Thyroid gland (tissue), 4 donors: ENCODE data around the gene ST8SIA2. TPM values are rescaled to one million over a fixed set of nuclear protein-coding genes. Genes with fewer than 3 reads are reported as not detected.

ENCODE experiments used
- DNase-seq, 2 donors: peaks; one replicate each; pipeline ENCODE4 v3.0.0-alpha.2; 2019
- H3K27ac ChIP-seq, 3 donors: fragments of 200-600 bp; sonication (generic); 1 replicate in 2 of 3; 2 replicates in 1 of 3; pipeline ENCODE4 v1.5.1; 2016 to 2019; ENCODE audit warnings: mild to moderate bottlenecking in 1 of 3, moderate library complexity in 1 of 3
- H3K27me3 ChIP-seq: fragments of 200-600 bp; sonication (generic); one replicate; pipeline ENCODE4 v1.5.1; 2019
- H3K36me3 ChIP-seq, 2 donors: fragments of 200-600 bp; sonication (generic); one replicate each; pipeline ENCODE4 v1.5.1; 2016 to 2019
- H3K4me1 ChIP-seq, 2 donors: fragments of 200-600 bp; sonication (generic); one replicate each; pipeline ENCODE4 v1.5.1; 2017 to 2019
- H3K4me3 ChIP-seq, 3 donors: fragments of 200-600 bp; sonication (generic); replicated peaks in 1 of 3; 1 replicate in 2 of 3; 2 replicates in 1 of 3; pipeline ENCODE4 v1.5.1; 2016; ENCODE audit warnings: mild to moderate bottlenecking in 1 of 3
- H3K9me3 ChIP-seq: fragments of 200-600 bp; sonication (generic); one replicate; pipeline ENCODE4 v1.5.1; 2017
- CTCF ChIP-seq, 6 experiments: fragments of 200-600 bp in 3 of 6; fragments of 450-650 bp in 3 of 6; sonication (generic) in 3 of 6; IDR thresholded peaks; one replicate each; pipeline ENCODE4 v1.5.1; 2016 to 2019; ENCODE audit warnings: antibody characterized with exemption in 6 of 6, mild to moderate bottlenecking in 2 of 6, inconsistent platforms in 1 of 6, moderate library complexity in 1 of 6
- POLR2A ChIP-seq, 2 donors: fragments of 450-650 bp; IDR thresholded peaks; one replicate each; pipeline ENCODE4 v1.6.1; 2017; ENCODE audit warnings: antibody characterized with exemption in 2 of 2, mild to moderate bottlenecking in 2 of 2, moderate library complexity in 1 of 2
- WGBS, 2 donors: methylation state at CpG; one replicate each; pipeline ENCODE4 v1.1.5; 2017; 5-methylcytosine and 5-hydroxymethylcytosine counted together
- intact Hi-C: fragments of 100-400 bp; cut with DNase I; formaldehyde crosslinking; loops from one replicate; pipeline ENCODE4 v1.15.1; 2023
- total RNA-seq, 4 donors: library from RNA; depleted of rRNA; stranded (reverse); fragments of >200 nt; gene quantifications; one replicate each; pipeline ENCODE4 v1.2.3, GENCODE V29; 2016

ST8SIA2 gene
- total RNA-seq, 4 donors from 2014 or later, result under 0.01 to 4.3 TPM; not detected in 2

- no peaks in the 10 kb centered on the region for H3K36me3 ChIP-seq
- no peaks in the 10 kb centered on the region for H3K9me3 ChIP-seq
- no peak for DNase-seq
- no peak overlapping the region for H3K4me3 ChIP-seq
- intact Hi-C loops, result no loop called here
- H3K4me1 ChIP-seq, result no peaks in the 10 kb centered on the region
- 70 to 96% methylated on average over 1 of the region's 1 CpG for WGBS, 2 donors
- TF ChIP-seq POLR2A (IDR thresholded peaks at IDR 0.05) (no peak), CTCF (IDR thresholded peaks at IDR 0.05) (no peak)
- H3K27me3 ChIP-seq, result no peaks in the 10 kb centered on the region
- H3K27ac ChIP-seq, result no peak overlapping the region
These were observed 18.6 kb upstream of the ST8SIA2 start for GRCh38 chr15:92375057-92375456.

- H3K27ac ChIP-seq, result no peak overlapping the region
- H3K27me3 ChIP-seq, result no peaks in the 10 kb centered on the region
- DNase-seq, result no peak
- no peak overlapping the region for H3K4me3 ChIP-seq
- TF ChIP-seq CTCF (IDR thresholded peaks at IDR 0.05), result no peak
- TF ChIP-seq POLR2A (IDR thresholded peaks at IDR 0.05), result no peak
- intact Hi-C loops, result no loop called here
- H3K36me3 ChIP-seq, result no peaks in the 10 kb centered on the region
- WGBS, 2 donors, result 76 to 81% methylated on average over 3 of the region's 3 CpGs
- no peaks in the 10 kb centered on the region for H3K9me3 ChIP-seq
- no peaks in the 10 kb centered on the region for H3K4me1 ChIP-seq
These were observed 17.6 kb upstream of the ST8SIA2 start for GRCh38 chr15:92376109-92376508.

GRCh38 chr15:92377083-92377789, 16.4 kb upstream of the ST8SIA2 start:
- intact Hi-C loops, result no loop called here
- TF ChIP-seq CTCF (IDR thresholded peaks at IDR 0.05), result no peak
- TF ChIP-seq POLR2A (IDR thresholded peaks at IDR 0.05), result no peak
- Histone ChIP-seq H3K4me3 (no peak overlapping the region), H3K27ac (no peak overlapping the region), H3K27me3 (no peaks in the 10 kb centered on the region), H3K36me3 (no peaks in the 10 kb centered on the region), H3K9me3 (no peaks in the 10 kb centered on the region), H3K4me1 (no peaks in the 10 kb centered on the region)
- DNase-seq, result no peak
- WGBS, 2 donors, result 85 to 90% methylated on average over 10 of the region's 10 CpGs

- intact Hi-C loops, result no loop called here
- 44% methylated on average over 10 of the region's 10 CpGs for WGBS, 2 donors
- TF ChIP-seq POLR2A (IDR thresholded peaks at IDR 0.05) (no peak), CTCF (IDR thresholded peaks at IDR 0.05) (peak in 2 of 6 experiments; percentile 11 to 35)
- H3K4me1 ChIP-seq, result no peaks in the 10 kb centered on the region
- DNase-seq, result no peak
- no peaks in the 10 kb centered on the region for H3K36me3 ChIP-seq
- H3K27me3 ChIP-seq, result no peaks in the 10 kb centered on the region
- H3K27ac ChIP-seq, result no peak overlapping the region
- no peaks in the 10 kb centered on the region for H3K9me3 ChIP-seq
- no peak overlapping the region for H3K4me3 ChIP-seq
These were observed 10.0 kb upstream of the ST8SIA2 start for GRCh38 chr15:92383519-92384324.

GRCh38 chr15:92384381-92384780, 9.3 kb upstream of the ST8SIA2 start:
- no peak overlapping the region for H3K27ac ChIP-seq
- no peaks in the 10 kb centered on the region for H3K9me3 ChIP-seq
- intact Hi-C loops, result no loop called here
- no peaks in the 10 kb centered on the region for H3K36me3 ChIP-seq
- H3K4me3 ChIP-seq, result no peak overlapping the region
- H3K27me3 ChIP-seq, result no peaks in the 10 kb centered on the region
- DNase-seq, result no peak
- TF ChIP-seq POLR2A (IDR thresholded peaks at IDR 0.05) (no peak), CTCF (IDR thresholded peaks at IDR 0.05) (no peak)
- 74 to 81% methylated on average over 2 of the region's 2 CpGs for WGBS, 2 donors
- no peaks in the 10 kb centered on the region for H3K4me1 ChIP-seq
